ENCODE data around the gene STRIT1. TPM values are rescaled to one million over a fixed set of nuclear protein-coding genes. Genes with fewer than 3 reads are reported as not detected.

Gene STRIT1
- not detected for total RNA-seq

GRCh38 chr3:155293516-155293915 is at the start of gene STRIT1:
Gene STRIT1, minus strand, starts transcription at chr3:155293683.

Other genes starting within 250 kb of the STRIT1 start
- gene MME, start 213.4 kb downstream of the STRIT1 start, total RNA-seq = 5.9 TPM

Data from parietal lobe (tissue), 1 donor.